GM23248 (cell line): Measurements from ENCODE around the gene DMAC2. TPM values are rescaled to one million over a fixed set of nuclear protein-coding genes. Genes with fewer than 3 reads are reported as not detected.
"Not testable (repeated sequence)": the region's sequence is repeated elsewhere in the genome, so short reads cannot be mapped to it uniquely, and the experiment has no call there.

Experiments
- DNase-seq: peaks from one replicate; pipeline ENCODE4 v3.0.0-alpha.2; 2015
- H2AFZ ChIP-seq: fragments of 200-600 bp; sonication (generic); 2 replicates; pipeline ENCODE4 v1.6.1; 2016; ENCODE audit warnings: antibody characterized with exemption
- H3F3A ChIP-seq: fragments of 200-600 bp; sonication (generic); 2 replicates; pipeline ENCODE4 v1.6.1; 2016; ENCODE audit warnings: mild to moderate bottlenecking, antibody characterized with exemption, mixed run types; ENCODE audit not compliant: insufficient read depth
- H3K27ac ChIP-seq: fragments of 200-600 bp; sonication (generic); 2 replicates; pipeline ENCODE4 v1.5.1; 2016; ENCODE audit warnings: mild to moderate bottlenecking
- H3K27me3 ChIP-seq: fragments of 200-600 bp; sonication (generic); replicated peaks from 2 replicates; pipeline ENCODE4 v1.6.1; 2016; ENCODE audit warnings: mild to moderate bottlenecking; ENCODE audit not compliant: insufficient read depth
- H3K36me3 ChIP-seq: fragments of 200-600 bp; sonication (generic); 2 replicates; pipeline ENCODE4 v1.6.1; 2016; ENCODE audit warnings: low read depth, mild to moderate bottlenecking
- H3K4me1 ChIP-seq: fragments of 200-600 bp; sonication (generic); 2 replicates; pipeline ENCODE4 v1.6.1; 2016; ENCODE audit warnings: mild to moderate bottlenecking; ENCODE audit not compliant: insufficient read depth
- H3K4me2 ChIP-seq: fragments of 200-600 bp; sonication (generic); one replicate; pipeline ENCODE4 v1.6.1; 2016; ENCODE audit warnings: mild to moderate bottlenecking; ENCODE audit not compliant: unreplicated experiment
- H3K4me3 ChIP-seq: fragments of 200-600 bp; sonication (generic); 2 replicates; pipeline ENCODE4 v1.5.1; 2016; ENCODE audit warnings: mild to moderate bottlenecking
- H3K79me2 ChIP-seq: fragments of 200-600 bp; sonication (generic); 2 replicates; pipeline ENCODE4 v1.6.1; 2016; ENCODE audit warnings: mild to moderate bottlenecking; ENCODE audit not compliant: insufficient read depth
- H3K9ac ChIP-seq: fragments of 200-600 bp; sonication (generic); 2 replicates; pipeline ENCODE4 v1.6.1; 2016; ENCODE audit warnings: mild to moderate bottlenecking
- H3K9me2 ChIP-seq: fragments of 200-600 bp; sonication (generic); 2 replicates; pipeline ENCODE4 v1.6.1; 2016; ENCODE audit warnings: mixed run types, mild to moderate bottlenecking, moderate library complexity; ENCODE audit not compliant: insufficient read depth
- H3K9me3 ChIP-seq: fragments of 200-600 bp; sonication (generic); one replicate; pipeline ENCODE4 v1.6.1; 2017; ENCODE audit warnings: low read depth
- H4K20me1 ChIP-seq: fragments of 200-600 bp; sonication (generic); 2 replicates; pipeline ENCODE4 v1.6.0; 2016; ENCODE audit not compliant: insufficient read depth
- EZH2 ChIP-seq: fragments of 200-600 bp; sonication (generic); IDR thresholded peaks from 2 replicates; pipeline ENCODE4 v1.6.1; 2018; ENCODE audit warnings: antibody characterized with exemption, mild to moderate bottlenecking; ENCODE audit not compliant: insufficient read depth, poor library complexity, severe bottlenecking
- EZH2phosphoT487 ChIP-seq: fragments of 200-600 bp; sonication (generic); IDR thresholded peaks from 2 replicates; pipeline ENCODE4 v1.6.1; 2018; ENCODE audit warnings: antibody characterized with exemption, moderate library complexity, mild to moderate bottlenecking, low read depth; ENCODE audit not compliant: insufficient read depth
- WGBS, 2 experiments: methylation state at CpG; one replicate each; pipeline ENCODE4 v1.1.6; 2015 to 2017; ENCODE audit warnings: low lambda C conversion rate in 2 of 2, low coverage in 1 of 2; ENCODE audit errors: missing lambda C conversion rate in 2 of 2; 5-methylcytosine and 5-hydroxymethylcytosine counted together
- in situ Hi-C: fragments of 300-500 bp; cut with MboI; formaldehyde crosslinking; loops from 2 replicates; pipeline ENCODE4 v1.15.0; 2020
- polyA plus RNA-seq: library from polyadenylated mRNA; unstranded; fragments of >200 nt; fragmentation: Nextera tagmentation; extraction: Ambion mirVana; gene quantifications from 2 replicates; pipeline ENCODE4 v1.2.1, GENCODE V29; 2016
- total RNA-seq: library from RNA; depleted of rRNA; stranded (reverse); fragments of >200 nt; shearing (Covaris generic); gene quantifications from 2 replicates; pipeline ENCODE4 v1.2.3, GENCODE V29; 2014

DMAC2 gene
- total and polyA plus RNA-seq, 2 experiments from 2014 or later = 49.2 to 52.9 TPM

DNA sequence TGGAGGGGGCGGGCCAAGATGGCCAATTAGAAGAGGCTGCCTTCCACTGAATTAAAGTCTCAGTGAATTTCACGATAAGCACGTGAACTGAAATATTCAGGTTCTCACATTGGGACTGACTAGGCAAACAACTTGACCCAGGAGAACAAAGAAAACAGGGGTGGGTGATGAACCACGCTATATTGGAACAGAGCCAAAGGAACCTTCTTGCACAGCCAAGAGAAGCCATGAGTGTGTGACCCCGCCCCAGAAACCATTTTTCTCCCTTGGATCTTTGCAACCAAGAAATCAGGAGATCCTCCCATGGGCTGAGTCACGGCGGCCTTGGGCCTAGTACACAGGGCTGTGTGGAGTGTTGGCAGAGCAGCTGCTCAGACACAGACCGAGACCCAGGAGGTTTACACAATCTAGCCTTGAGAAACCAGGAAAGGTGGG lies 40.1 kb upstream of the DMAC2 start:
- H3K4me3 ChIP-seq = no peak overlapping the region
- no peak for TF ChIP-seq EZH2
- TF ChIP-seq EZH2phosphoT487 = no peak
- in situ Hi-C loops = no loop called here
- H3K9ac ChIP-seq = no peak overlapping the region
- no peaks in the 10 kb centered on the region for H3K9me2 ChIP-seq
- H3K36me3 ChIP-seq = no peaks in the 10 kb centered on the region
- 60 to 62% methylated on average over 8 of the region's 8 CpGs for WGBS, 2 experiments
- no peak overlapping the region for H3K27ac ChIP-seq
- H2AFZ ChIP-seq = no peak overlapping the region
- no peaks in the 10 kb centered on the region for H3K9me3 ChIP-seq
- peaks cover 18% of the 10 kb centered on the region for H3K27me3 ChIP-seq
- no peaks in the 10 kb centered on the region for H3K79me2 ChIP-seq
- no peaks in the 10 kb centered on the region for H3F3A ChIP-seq
- H4K20me1 ChIP-seq = no peaks in the 10 kb centered on the region
- H3K4me2 ChIP-seq = no peak overlapping the region
- no peaks in the 10 kb centered on the region for H3K4me1 ChIP-seq
- DNase-seq = no peak

DNA sequence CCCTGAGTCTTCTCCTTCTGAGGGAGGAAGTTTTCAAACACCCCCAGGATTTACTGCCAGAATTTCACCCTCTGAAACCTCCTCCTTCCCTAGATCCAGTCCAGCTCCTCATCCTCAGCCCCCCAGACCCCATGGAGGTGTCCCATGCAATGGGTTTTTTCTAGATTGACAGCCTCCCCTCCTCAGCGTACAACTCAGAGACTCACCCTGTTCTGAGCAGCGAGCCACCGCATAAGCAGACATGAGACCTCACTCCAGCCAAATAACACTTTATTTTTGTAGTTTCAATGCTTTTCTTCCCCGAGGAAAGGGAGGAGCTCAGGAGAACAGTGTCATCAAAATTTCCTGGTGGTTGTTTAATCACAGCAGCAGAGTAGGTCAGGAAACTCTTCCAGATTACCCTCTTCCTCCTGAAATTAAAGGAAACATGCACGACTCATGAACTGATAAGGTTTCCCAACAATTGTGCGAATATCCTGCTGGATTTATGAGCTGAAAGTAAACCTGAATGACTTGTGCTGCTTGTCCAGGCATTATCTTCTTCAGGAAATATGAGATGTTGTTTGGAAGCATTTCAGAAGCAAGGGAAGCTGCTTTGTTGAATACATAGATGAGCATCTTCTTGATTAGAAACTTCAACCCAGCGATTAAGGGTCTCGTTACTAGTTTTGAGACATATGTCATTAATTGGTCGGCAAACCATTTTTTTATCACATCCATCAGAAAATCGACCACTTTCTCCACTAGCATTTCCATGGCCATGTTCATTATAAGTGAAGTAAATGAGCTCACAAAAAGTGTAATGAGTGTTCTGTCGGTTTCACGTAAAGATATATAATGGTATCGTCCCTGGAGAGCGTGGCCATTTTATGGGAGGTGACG lies 39.4 kb upstream of the DMAC2 start:
- Histone ChIP-seq H3K4me2 (no peak overlapping the region), H3K4me3 (no peak overlapping the region), H2AFZ (no peak overlapping the region), H3K4me1 (no peaks in the 10 kb centered on the region), H3K27me3 (peaks cover 17% of the 10 kb centered on the region), H3K9ac (no peak overlapping the region), H3K27ac (no peak overlapping the region), H3F3A (no peaks in the 10 kb centered on the region), H3K9me2 (no peaks in the 10 kb centered on the region), H3K9me3 (no peaks in the 10 kb centered on the region), H3K79me2 (no peaks in the 10 kb centered on the region), H3K36me3 (no peaks in the 10 kb centered on the region), H4K20me1 (no peaks in the 10 kb centered on the region)
- in situ Hi-C loops = no loop called here
- DNase-seq = no peak
- 46 to 49% methylated on average over 15 of the region's 15 CpGs for WGBS, 2 experiments
- TF ChIP-seq EZH2 (no peak), EZH2phosphoT487 (no peak)

DNA sequence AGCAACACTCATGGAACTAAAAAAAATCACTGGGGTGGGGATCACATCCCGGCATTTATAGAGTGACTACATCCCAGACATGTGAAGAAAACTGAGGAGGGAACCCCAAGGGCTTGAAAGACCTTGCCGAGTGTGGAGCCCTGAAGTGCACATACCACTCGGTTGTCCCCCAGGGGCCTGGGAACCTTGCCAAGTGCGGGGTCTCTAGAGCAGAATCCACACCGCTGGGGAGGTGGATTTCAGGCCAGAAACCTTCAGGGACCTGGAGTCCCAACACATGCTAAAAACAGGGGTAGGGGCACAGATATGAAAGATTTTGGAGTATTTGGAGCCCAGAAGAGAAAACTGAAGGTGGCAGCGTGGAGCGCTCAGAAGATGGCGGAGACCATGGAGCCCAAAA lies 38.5 kb upstream of the DMAC2 start:
- H3K4me1 ChIP-seq = no peaks in the 10 kb centered on the region
- in situ Hi-C loops = no loop called here
- DNase-seq = no peak
- no peaks in the 10 kb centered on the region for H3K9me3 ChIP-seq
- WGBS, 2 experiments = 43 to 45% methylated on average over 8 of the region's 8 CpGs
- no peak overlapping the region for H2AFZ ChIP-seq
- H3K36me3 ChIP-seq = no peaks in the 10 kb centered on the region
- H3F3A ChIP-seq = no peaks in the 10 kb centered on the region
- H3K27ac ChIP-seq = no peak overlapping the region
- no peak overlapping the region for H3K9ac ChIP-seq
- no peaks in the 10 kb centered on the region for H3K9me2 ChIP-seq
- TF ChIP-seq EZH2phosphoT487 = no peak
- no peak for TF ChIP-seq EZH2
- H4K20me1 ChIP-seq = no peaks in the 10 kb centered on the region
- peaks cover 7% of the 10 kb centered on the region for H3K27me3 ChIP-seq
- H3K4me2 ChIP-seq = no peak overlapping the region
- no peak overlapping the region for H3K4me3 ChIP-seq
- H3K79me2 ChIP-seq = no peaks in the 10 kb centered on the region

DNA sequence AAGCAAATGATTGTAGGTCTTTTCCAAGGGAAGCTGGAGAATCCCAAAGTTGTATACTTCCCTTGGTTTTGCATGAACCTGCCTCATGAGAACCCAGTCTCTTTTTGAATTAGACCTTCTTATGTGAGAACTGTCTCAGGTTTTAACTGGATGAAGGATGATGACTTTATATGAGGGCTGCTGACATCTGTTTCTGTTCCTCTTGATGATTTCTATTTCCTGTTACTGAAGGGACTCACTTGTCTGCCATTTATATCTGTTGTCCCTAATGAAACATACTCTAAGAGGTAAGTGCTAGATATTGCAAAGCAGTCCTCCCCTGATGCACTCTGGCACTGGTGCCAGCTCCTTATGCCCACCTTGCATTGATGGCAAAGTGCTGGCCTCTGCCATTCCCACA lies 36.9 kb upstream of the DMAC2 start:
- no peak overlapping the region for H3K4me2 ChIP-seq
- no peak for DNase-seq
- no peak overlapping the region for H3K27ac ChIP-seq
- peaks cover 9% of the 10 kb centered on the region for H3K27me3 ChIP-seq
- H3K36me3 ChIP-seq = no peaks in the 10 kb centered on the region
- no peaks in the 10 kb centered on the region for H3K4me1 ChIP-seq
- H3K9ac ChIP-seq = no peak overlapping the region
- TF ChIP-seq EZH2phosphoT487 = no peak
- no peak for TF ChIP-seq EZH2
- H3K9me3 ChIP-seq = no peaks in the 10 kb centered on the region
- in situ Hi-C loops = no loop called here
- no peaks in the 10 kb centered on the region for H3F3A ChIP-seq
- no peaks in the 10 kb centered on the region for H3K9me2 ChIP-seq
- H4K20me1 ChIP-seq = no peaks in the 10 kb centered on the region
- no peak overlapping the region for H2AFZ ChIP-seq
- no peaks in the 10 kb centered on the region for H3K79me2 ChIP-seq
- no peak overlapping the region for H3K4me3 ChIP-seq

DNA sequence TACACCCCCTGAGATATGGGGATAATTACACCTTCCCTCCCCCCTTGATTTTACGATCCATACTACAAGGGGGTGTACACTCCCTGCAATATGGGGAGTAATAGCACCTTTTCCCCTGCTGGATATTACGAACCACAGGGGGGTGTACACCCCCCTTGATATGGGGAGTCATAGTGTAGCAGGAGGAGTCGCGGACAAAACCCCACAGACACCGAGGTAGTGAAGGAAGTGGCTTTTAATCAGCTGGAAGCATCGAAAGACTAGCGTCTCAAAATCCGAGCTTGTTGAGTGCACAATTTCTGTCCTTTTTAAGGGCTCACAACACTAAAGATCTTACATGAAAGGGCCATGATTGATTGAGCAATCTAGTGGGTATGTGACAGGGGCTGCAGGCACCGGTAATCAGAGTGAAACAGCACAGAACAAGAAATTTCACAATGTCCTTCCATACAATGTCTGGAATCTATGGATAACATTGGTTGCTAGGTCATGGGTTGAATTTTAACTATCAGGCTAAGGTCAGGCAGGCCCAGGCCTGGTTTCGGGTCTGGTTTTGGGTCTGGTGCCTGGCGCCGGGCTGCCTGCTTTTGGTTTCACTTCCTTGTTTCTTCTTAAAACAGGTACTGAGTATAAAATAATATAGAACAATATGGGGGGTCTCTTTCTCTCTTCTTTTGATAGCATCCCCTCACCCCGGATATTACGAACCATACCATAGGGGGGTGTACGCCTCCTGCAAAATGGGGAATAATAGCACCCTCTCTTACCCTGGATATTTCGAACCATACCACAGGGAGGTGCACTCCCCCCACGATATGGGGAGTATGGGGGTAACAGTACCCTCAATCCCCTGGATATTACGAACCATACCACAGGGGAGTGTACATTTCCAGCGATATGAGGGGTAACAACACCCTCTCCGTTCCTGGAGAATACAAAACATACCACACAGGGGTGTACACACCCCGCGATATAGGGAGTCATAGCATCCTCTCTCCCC lies 23.8 kb upstream of the DMAC2 start:
- H3K9ac ChIP-seq, H2AFZ ChIP-seq, H3F3A ChIP-seq, H3K27ac ChIP-seq, H3K9me3 ChIP-seq, DNase-seq, H3K4me3 ChIP-seq, in situ Hi-C loops, H3K9me2 ChIP-seq, H3K36me3 ChIP-seq, H3K79me2 ChIP-seq, H4K20me1 ChIP-seq, H3K4me1 ChIP-seq, H3K4me2 ChIP-seq: not testable (repeated sequence)
- H3K27me3 ChIP-seq = peaks cover 37% of the 10 kb centered on the region; the same call in 1 of the 2 replicates
- 50 to 54% methylated on average over 22 of the region's 22 CpGs for WGBS, 2 experiments
